HCT116 (cell line): ENCODE results near the gene MEF2B. TPM values are rescaled to one million over a fixed set of nuclear protein-coding genes. Genes with fewer than 3 reads are reported as not detected.
A peak's percentile ranks its signal among the peaks of the same experiment; 100 is the strongest.
"Not testable (repeated sequence)": the region's sequence is repeated elsewhere in the genome, so short reads cannot be mapped to it uniquely, and the experiment has no call there.

Experiments
- ATAC-seq: fragments of 200-7000 bp; cut with Tn5 transposase; 2 replicates; pipeline ENCODE4 v1.9.1; 2020; ENCODE audit warnings: mild to moderate bottlenecking, moderate library complexity
- BruUV-seq: library from RNA; stranded (reverse); fragments of 400-500 nt; replicated peaks from 2 replicates; lab custom pipeline; 2021; lab: Mats Ljungman, UMichigan
- CTCF ChIA-PET: fragments of 300-600 bp; sonication (Branson Sonifier 250); formaldehyde crosslinking; loops from one replicate; lab custom pipeline; 2021; ENCODE audit warnings: antibody characterized with exemption; lab: Charles Lee
- POLR2A ChIA-PET: fragments of 300-600, 350-600 bp; sonication (Branson Sonifier 250); formaldehyde crosslinking; loops from one replicate; lab custom pipeline; 2021; ENCODE audit warnings: antibody characterized with exemption; lab: Charles Lee
- RAD21 ChIA-PET, 2 experiments: fragments of 300-600 bp; sonication (Branson Sonifier 250); formaldehyde crosslinking; loops; one replicate each; lab custom pipeline; 2023; ENCODE audit warnings: low total read pairs in 2 of 2; ENCODE audit not compliant: uncharacterized antibody in 2 of 2, unreplicated experiment in 2 of 2, low non-redundant PET in 1 of 2; lab: Charles Lee
- DNase-seq: peaks from one replicate; pipeline ENCODE4 v3.0.0-alpha.2; 2010; ENCODE audit warnings: low read depth, low spot score
- H2AFZ ChIP-seq: fragments of 200-600 bp; shearing (Covaris generic), sonication (generic); 2 replicates; pipeline ENCODE4 v1.6.1; 2017; ENCODE audit warnings: low read depth, mixed run types, mixed read lengths, antibody characterized with exemption, low read length; ENCODE audit not compliant: poor library complexity, severe bottlenecking
- H3K27ac ChIP-seq: 2 replicates; pipeline ENCODE4 v1.5.1; 2012; ENCODE audit warnings: low read depth, low read length
- H3K27me3 ChIP-seq: fragments of 200-600 bp; sonication (generic); 2 replicates; pipeline ENCODE4 v1.6.1; 2016; ENCODE audit warnings: mixed run types, low read length, mixed read lengths; ENCODE audit not compliant: insufficient read depth
- H3K36me3 ChIP-seq, 2 experiments: fragments of 200-500 bp in 1 of 2; fragments of 200-600 bp in 1 of 2; sonication (Bioruptor generic) in 1 of 2; sonication (generic) in 1 of 2; 2 replicates each; pipeline versions ENCODE4 v1.5.1 to v1.6.1; 2014 to 2016; ENCODE audit warnings: low read length in 2 of 2, inconsistent platforms in 1 of 2, mixed read lengths in 1 of 2, mixed run types in 1 of 2; ENCODE audit not compliant: insufficient read depth in 2 of 2, control insufficient read depth in 1 of 2
- H3K4me1 ChIP-seq, 2 experiments: fragments of 200-600 bp in 1 of 2; sonication (generic) in 1 of 2; 2 replicates each; pipeline versions ENCODE4 v1.5.1 to v1.6.1; 2012 to 2017; ENCODE audit warnings: low read length in 2 of 2, inconsistent platforms in 1 of 2, mild to moderate bottlenecking in 1 of 2, mixed read lengths in 1 of 2, mixed run types in 1 of 2, moderate library complexity in 1 of 2; ENCODE audit not compliant: insufficient read depth in 2 of 2, control insufficient read depth in 1 of 2
- H3K4me2 ChIP-seq: fragments of 200-600 bp; sonication (generic); 2 replicates; pipeline ENCODE4 v1.6.1; 2017; ENCODE audit warnings: mixed run types, low read length, mixed read lengths
- H3K4me3 ChIP-seq, 2 experiments: fragments of 200-600 bp in 1 of 2; sonication (generic) in 1 of 2; replicated peaks in 1 of 2; 2 replicates each; pipeline ENCODE4 v1.5.1; 2011 to 2016; ENCODE audit warnings: low read length in 2 of 2, control low read depth in 1 of 2, low read depth in 1 of 2, mild to moderate bottlenecking in 1 of 2, mixed read lengths in 1 of 2, mixed run types in 1 of 2
- H3K79me2 ChIP-seq: fragments of 200-600 bp; sonication (generic); 2 replicates; pipeline ENCODE4 v1.6.1; 2017; ENCODE audit warnings: mild to moderate bottlenecking, mixed run types, low read length, moderate library complexity, mixed read lengths; ENCODE audit not compliant: insufficient read depth
- H3K9ac ChIP-seq: fragments of 200-600 bp; sonication (generic); 2 replicates; pipeline ENCODE4 v1.6.1; 2016; ENCODE audit warnings: low read length, mixed read lengths
- H3K9me2 ChIP-seq: fragments of 200-600 bp; sonication (generic), shearing (Covaris generic); 2 replicates; pipeline ENCODE4 v1.6.1; 2017; ENCODE audit warnings: mixed run types, mild to moderate bottlenecking, moderate library complexity; ENCODE audit not compliant: insufficient read depth
- H3K9me3 ChIP-seq, 2 experiments: fragments of 200-500 bp in 1 of 2; fragments of 200-600 bp in 1 of 2; sonication (Bioruptor generic) in 1 of 2; sonication (generic) in 1 of 2; 2 replicates each; pipeline ENCODE4 v1.6.1; 2014 to 2017; ENCODE audit warnings: low read length in 2 of 2, mixed read lengths in 2 of 2, inconsistent platforms in 1 of 2, low read depth in 1 of 2, mild to moderate bottlenecking in 1 of 2, mixed run types in 1 of 2, moderate library complexity in 1 of 2; ENCODE audit not compliant: control insufficient read depth in 1 of 2, insufficient read depth in 1 of 2
- H4K20me1 ChIP-seq: fragments of 200-600 bp; sonication (generic), shearing (Covaris generic); 2 replicates; pipeline ENCODE4 v1.6.1; 2017; ENCODE audit warnings: mixed run types, mild to moderate bottlenecking, moderate library complexity; ENCODE audit not compliant: insufficient read depth
- FOSL1 ChIP-seq: IDR thresholded peaks from 2 replicates; pipeline ENCODE4 v1.6.1; 2012; ENCODE audit warnings: low read depth
- MAX ChIP-seq: IDR thresholded peaks from 2 replicates; pipeline ENCODE4 v1.6.1; 2012
- SP1 ChIP-seq: IDR thresholded peaks from 2 replicates; pipeline ENCODE4 v1.6.1; 2012; ENCODE audit warnings: low read depth
- SRF ChIP-seq: IDR thresholded peaks from 2 replicates; pipeline ENCODE4 v1.6.1; 2012; ENCODE audit warnings: low read depth
- TCF7L2 ChIP-seq: IDR thresholded peaks from 2 replicates; pipeline ENCODE4 v1.7.0; 2011; ENCODE audit warnings: borderline replicate concordance, inconsistent platforms; ENCODE audit not compliant: insufficient read depth, insufficient read length; ENCODE audit errors: extremely low read depth
- YY1 ChIP-seq: IDR thresholded peaks from 2 replicates; pipeline ENCODE4 v1.6.1; 2011; ENCODE audit warnings: low read length, low read depth, moderate library complexity, mild to moderate bottlenecking; ENCODE audit not compliant: insufficient replicate concordance; ENCODE audit errors: extremely low read depth
- intact Hi-C: fragments of 100-400 bp; cut with micrococcal nuclease; formaldehyde crosslinking; loops from 2 replicates; pipeline ENCODE4 v1.10.0; 2022
- total RNA-seq: library from RNA; stranded (reverse); gene quantifications from one replicate; pipeline ENCODE4 v1.2.1, GENCODE V29; 2021; ENCODE audit not compliant: unreplicated experiment

MEF2B gene
- total RNA-seq, 1 experiment from 2014 or later: 7.9 TPM

GRCh38 chr19:19105365-19106055 is 64.6 kb downstream of the MEF2B start (continued):
- TF ChIP-seq YY1: no peak
- TF ChIP-seq SRF: no peak
- no peak for TF ChIP-seq TCF7L2

- BruUV-seq: no TSS peak
- intact Hi-C loops: no loop called here
Measured at GRCh38 chr19:19103167-19103566, 66.9 kb downstream of the MEF2B start.

GRCh38 chr19:19102566-19102965 is 67.5 kb downstream of the MEF2B start:
- H2AFZ ChIP-seq, H4K20me1 ChIP-seq, H3K36me3 ChIP-seq, CTCF ChIA-PET, H3K9me3 ChIP-seq, ATAC-seq, RAD21 ChIA-PET, H3K9me2 ChIP-seq, POLR2A ChIA-PET, H3K79me2 ChIP-seq, BruUV-seq, DNase-seq, H3K27me3 ChIP-seq, intact Hi-C loops: not testable (repeated sequence)
- peak overlapping the region; percentile 70 for H3K4me2 ChIP-seq
- H3K27ac ChIP-seq: peak overlapping the region; percentile 83
- 0 out of 4 replicates have a peak overlapping the region, but pooled peaks of 1 of the 2 experiments have one; percentile 19 for H3K4me3 ChIP-seq
- H3K9ac ChIP-seq: 0 out of 2 replicates have a peak overlapping the region, but pooled peaks have one; percentile 61
- peaks cover 58 to 90% of the 10 kb centered on the region in 2 experiments for H3K4me1 ChIP-seq

More at GRCh38 chr19:19103167-19103566, 66.9 kb downstream of the MEF2B start:
- Histone ChIP-seq H3K9me3 (no peaks in the 10 kb centered on the region), H3K4me3 (peak overlapping the region in 1 of 2 experiments; percentile 19; a peak in 1 of 4 replicates), H3K9me2 (no peaks in the 10 kb centered on the region), H3K27me3 (no peaks in the 10 kb centered on the region), H3K79me2 (no peaks in the 10 kb centered on the region), H3K9ac (peak overlapping the region; percentile 61), H3K4me1 (peaks cover 52 to 88% of the 10 kb centered on the region in 2 experiments), H3K4me2 (peak overlapping the region; percentile 70), H4K20me1 (no peaks in the 10 kb centered on the region), H3K27ac (peak overlapping the region; percentile 83), H3K36me3 (no peaks in the 10 kb centered on the region), H2AFZ (no peak overlapping the region)
- ChIA-PET POLR2A (no interaction called here), CTCF (no interaction called here), RAD21 (no interaction called here)
- no peak; the same call in 1 of the 2 replicates for TF ChIP-seq FOSL1
- peak; percentile 24; the same call in 1 of the 2 replicates for TF ChIP-seq SP1
- TF ChIP-seq MAX: peak; percentile 56
- DNase-seq (peak; percentile 41), ATAC-seq (peak; percentile 17)
